ENCODE data around the gene EVL. TPM values are rescaled to one million over a fixed set of nuclear protein-coding genes. Genes with fewer than 3 reads are reported as not detected.
"Not testable (repeated sequence)": the region's sequence is repeated elsewhere in the genome, so short reads cannot be mapped to it uniquely, and the experiment has no call there.

The EVL gene
- total RNA-seq, 4 donors from 2014 or later: 42.6 to 94.6 (median 59.8) TPM

DNA sequence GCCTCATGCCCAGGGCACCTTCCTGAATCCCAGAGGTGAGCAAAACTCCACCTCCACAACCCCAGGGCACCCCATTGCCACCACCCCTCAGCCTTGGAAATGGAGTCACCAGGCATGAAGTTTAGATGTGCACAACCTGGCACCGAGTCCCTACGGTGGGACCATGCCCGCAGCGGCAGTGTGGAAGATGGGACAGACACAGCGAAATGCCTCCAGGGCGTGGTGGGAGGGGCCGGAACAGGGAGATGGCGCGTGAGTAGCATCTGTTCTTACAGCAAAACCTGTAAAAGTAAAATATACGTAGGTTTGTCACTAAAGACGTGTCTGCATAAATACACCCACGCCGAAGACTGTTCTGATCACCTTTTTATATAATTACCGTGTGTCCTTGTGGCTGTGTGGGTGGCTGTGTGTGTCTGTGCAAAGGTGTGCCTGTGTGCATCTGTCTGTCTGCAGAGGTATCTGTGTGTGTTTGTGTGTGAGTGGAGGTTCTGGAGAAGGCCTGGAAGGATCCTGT lies 111.6 kb downstream of the EVL start:
- no peak for DNase-seq (ENCODE audit: low spot score in 2 of 2)

DNA sequence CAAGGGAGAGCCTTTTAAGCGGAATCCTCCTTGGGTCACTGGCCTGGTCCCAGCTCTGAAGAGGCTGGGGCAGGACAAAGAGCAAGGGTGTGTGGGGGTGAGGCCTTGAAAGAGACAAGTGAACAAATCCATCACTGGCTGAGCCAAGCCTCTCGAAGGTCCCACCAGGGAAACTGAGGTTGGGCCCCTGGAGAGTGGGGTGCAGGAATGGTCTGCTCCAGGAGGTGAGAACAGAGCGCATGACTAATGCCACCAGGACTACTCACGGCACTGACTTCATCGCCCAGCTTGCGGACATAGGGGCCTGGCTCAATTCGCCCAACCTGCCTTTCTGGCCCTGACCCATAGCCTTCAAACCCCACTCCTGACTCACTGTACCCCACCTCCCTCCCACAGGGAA lies 113.5 kb downstream of the EVL start:
- Histone ChIP-seq H3K4me3 (no peak overlapping the region), H3K27ac (peak overlapping the region in 1 of 4 donors; percentile 17), H3K27me3 (no peaks in the 10 kb centered on the region), H3K36me3 (no peaks in the 10 kb centered on the region), H3K4me1 (peaks cover 0 to 3% (median 0%) of the 10 kb centered on the region in 4 donors), H3K9me3 (no peaks in the 10 kb centered on the region)
- DNase-seq (ENCODE audit: low spot score in 2 of 2): no peak
- WGBS, 2 donors: 87 to 92% methylated on average over 7 of the region's 7 CpGs
- TF ChIP-seq, protein P1, sequence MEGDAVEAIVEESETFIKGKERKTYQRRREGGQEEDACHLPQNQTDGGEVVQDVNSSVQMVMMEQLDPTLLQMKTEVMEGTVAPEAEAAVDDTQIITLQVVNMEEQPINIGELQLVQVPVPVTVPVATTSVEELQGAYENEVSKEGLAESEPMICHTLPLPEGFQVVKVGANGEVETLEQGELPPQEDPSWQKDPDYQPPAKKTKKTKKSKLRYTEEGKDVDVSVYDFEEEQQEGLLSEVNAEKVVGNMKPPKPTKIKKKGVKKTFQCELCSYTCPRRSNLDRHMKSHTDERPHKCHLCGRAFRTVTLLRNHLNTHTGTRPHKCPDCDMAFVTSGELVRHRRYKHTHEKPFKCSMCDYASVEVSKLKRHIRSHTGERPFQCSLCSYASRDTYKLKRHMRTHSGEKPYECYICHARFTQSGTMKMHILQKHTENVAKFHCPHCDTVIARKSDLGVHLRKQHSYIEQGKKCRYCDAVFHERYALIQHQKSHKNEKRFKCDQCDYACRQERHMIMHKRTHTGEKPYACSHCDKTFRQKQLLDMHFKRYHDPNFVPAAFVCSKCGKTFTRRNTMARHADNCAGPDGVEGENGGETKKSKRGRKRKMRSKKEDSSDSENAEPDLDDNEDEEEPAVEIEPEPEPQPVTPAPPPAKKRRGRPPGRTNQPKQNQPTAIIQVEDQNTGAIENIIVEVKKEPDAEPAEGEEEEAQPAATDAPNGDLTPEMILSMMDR (IDR thresholded peaks at IDR 0.05): no peak
- no peak for TF ChIP-seq EP300 (IDR thresholded peaks at IDR 0.05)
- no peak for TF ChIP-seq POLR2A (IDR thresholded peaks at IDR 0.05)

More for the DNA sequence above, 111.6 kb downstream of the EVL start:
- Histone ChIP-seq H3K4me1 (no peaks in the 10 kb centered on the region), H3K27ac (no peak overlapping the region), H3K36me3 (peaks cover 0 to 3% (median 0%) of the 10 kb centered on the region in 3 donors), H3K27me3 (no peaks in the 10 kb centered on the region), H3K9me3 (no peaks in the 10 kb centered on the region), H3K4me3 (no peak overlapping the region)
- no peak for TF ChIP-seq POLR2A (IDR thresholded peaks at IDR 0.05)
- no peak for TF ChIP-seq EP300 (IDR thresholded peaks at IDR 0.05)
- TF ChIP-seq, protein P1 (IDR thresholded peaks at IDR 0.05): no peak
- WGBS, 2 donors: 92 to 93% methylated on average over 14 of the region's 14 CpGs

DNA sequence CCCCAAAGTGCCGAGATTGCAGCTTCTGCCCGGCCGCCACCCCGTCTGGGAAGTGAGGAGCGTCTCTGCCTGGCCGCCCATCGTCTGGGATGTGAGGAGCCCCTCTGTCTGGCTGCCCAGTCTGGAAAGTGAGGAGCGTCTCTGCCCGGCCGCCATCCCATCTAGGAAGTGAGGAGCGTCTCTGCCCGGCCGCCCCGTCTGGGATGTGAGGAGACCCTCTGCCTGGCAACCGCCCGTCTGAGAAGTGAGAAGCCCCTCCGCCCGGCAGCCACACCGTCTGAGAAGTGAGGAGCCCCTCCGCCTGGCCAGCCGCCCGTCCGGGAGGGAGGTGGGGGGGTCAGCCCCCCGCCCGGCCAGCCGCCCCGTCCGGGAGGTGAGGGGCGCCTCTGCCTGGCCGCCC lies 115.4 kb downstream of the EVL start:
- not testable (repeated sequence) for DNase-seq (ENCODE audit: low spot score in 2 of 2); H3K4me1 ChIP-seq
- WGBS, 2 donors: 98% methylated on average over 9 to 16 of the region's 30 CpGs

DNA sequence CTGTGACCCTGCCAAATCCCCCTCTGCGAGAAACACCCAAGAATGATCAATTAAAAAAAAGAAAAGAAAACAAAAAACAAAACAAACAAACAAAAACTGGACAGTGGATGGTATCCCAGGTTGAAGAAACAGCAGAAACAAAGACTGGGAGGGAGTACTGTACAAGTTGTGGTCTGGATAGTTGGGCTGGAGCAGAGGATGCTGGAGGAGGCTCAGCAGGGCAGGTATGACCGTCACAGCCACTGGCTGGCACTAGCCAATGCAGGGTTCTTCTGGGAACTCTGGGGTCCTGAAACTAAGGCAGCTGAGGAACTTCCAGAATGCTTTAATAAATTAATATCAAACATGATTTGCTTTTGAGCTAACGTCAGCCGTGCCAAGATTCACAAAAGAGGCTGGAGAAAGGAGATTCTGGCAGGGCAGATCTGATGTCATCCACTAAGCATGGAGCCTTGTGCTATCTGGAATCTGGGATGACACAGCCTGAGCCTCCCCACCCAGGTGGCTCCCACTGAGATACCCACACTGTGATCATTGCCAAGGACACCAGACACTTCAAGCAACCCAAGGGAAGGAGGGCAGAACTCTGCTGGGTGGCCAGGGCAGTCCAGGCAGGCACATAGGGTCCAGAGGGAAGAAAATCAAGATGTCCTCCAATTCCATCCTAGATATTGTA lies 116.8 kb downstream of the EVL start:
- H3K27ac ChIP-seq; H3K27me3 ChIP-seq; H3K4me1 ChIP-seq; H3K36me3 ChIP-seq; H3K9me3 ChIP-seq; H3K4me3 ChIP-seq; DNase-seq (ENCODE audit: low spot score in 2 of 2): not testable (repeated sequence)
- 58 to 83% methylated on average over 2 to 4 of the region's 4 CpGs for WGBS, 2 donors

More for the DNA sequence above, 115.4 kb downstream of the EVL start:
- H3K27me3 ChIP-seq, H3K4me3 ChIP-seq, H3K36me3 ChIP-seq, H3K9me3 ChIP-seq, H3K27ac ChIP-seq: not testable (repeated sequence)

DNA sequence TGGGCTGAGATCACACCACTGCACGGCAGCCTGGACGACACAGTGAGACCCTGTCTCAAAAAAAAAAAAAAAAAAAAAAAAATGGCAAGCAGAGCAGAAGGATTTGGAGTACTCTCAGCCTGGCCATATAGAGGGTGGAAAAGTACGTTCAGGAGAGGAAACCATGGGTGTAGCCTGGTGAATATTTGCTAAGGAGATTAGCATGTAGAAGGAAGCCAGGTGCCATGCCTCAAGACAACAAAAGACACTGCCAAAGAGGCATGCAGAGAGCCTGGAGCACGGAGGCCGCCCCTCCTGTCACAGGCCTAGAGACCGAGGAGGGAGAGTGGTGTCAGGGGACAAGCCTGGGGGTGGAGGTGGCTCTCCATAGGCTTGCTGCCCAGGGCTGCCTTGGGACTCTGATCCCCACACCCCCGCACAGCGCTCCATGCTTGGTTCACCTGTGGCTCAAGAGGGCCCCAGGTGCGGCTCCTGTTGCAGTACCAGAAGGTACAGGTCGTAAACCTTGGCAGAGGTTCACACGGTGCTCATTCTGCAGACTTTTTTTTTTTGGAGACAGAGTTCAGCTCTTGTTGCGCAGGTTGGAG lies 122.1 kb downstream of the EVL start:
- no peak overlapping the region for H3K27ac ChIP-seq
- no peak for TF ChIP-seq EP300 (IDR thresholded peaks at IDR 0.05)
- TF ChIP-seq POLR2A (IDR thresholded peaks at IDR 0.05): no peak
- TF ChIP-seq, protein P1 (IDR thresholded peaks at IDR 0.05): no peak

DNA sequence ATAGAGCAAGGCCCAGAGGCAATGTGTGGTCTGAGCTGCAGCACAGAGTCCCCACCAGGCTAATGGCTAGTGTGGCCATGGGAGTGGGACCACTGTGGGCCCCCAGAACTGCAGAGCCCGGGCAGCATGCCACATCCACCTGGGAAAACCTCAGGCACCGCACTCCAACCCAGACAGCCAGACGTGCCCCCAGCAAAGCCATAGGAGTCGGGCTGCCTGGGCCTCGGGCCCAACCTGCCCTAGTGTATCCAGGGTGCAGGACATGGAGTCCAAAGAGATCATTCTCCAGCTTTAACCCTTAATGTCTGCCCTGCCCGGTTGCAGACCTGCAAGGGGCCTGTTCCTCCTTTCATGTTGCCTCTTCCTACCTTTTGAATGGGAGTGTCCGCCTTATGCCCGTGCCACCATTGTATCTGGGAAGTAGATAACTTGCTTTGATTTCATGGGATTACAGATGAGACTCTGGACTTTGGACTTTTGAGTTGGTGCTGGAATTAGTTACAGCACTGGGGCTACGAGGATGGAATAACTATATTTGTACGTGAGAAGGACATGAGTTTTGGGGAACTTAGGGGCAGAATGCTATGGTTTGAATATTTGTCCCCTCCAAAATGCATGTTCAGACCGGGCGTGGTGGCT lies 123.3 kb downstream of the EVL start:
- H3K9me3 ChIP-seq: no peaks in the 10 kb centered on the region
- no peak overlapping the region for H3K4me3 ChIP-seq
- no peak for DNase-seq (ENCODE audit: low spot score in 2 of 2)
- TF ChIP-seq EP300 (IDR thresholded peaks at IDR 0.05) (no peak), POLR2A (IDR thresholded peaks at IDR 0.05) (no peak)
- TF ChIP-seq, protein P1 (IDR thresholded peaks at IDR 0.05): no peak
- no peak overlapping the region for H3K27ac ChIP-seq
- no peaks in the 10 kb centered on the region for H3K36me3 ChIP-seq
- peaks cover 0 to 18% (median 7%) of the 10 kb centered on the region in 4 donors for H3K4me1 ChIP-seq
- no peaks in the 10 kb centered on the region for H3K27me3 ChIP-seq
- 85 to 89% methylated on average over 7 to 12 of the region's 12 CpGs for whole genome bisulfite sequencing, 2 donors

More for the DNA sequence above, 122.1 kb downstream of the EVL start:
- Histone ChIP-seq H3K9me3 (no peaks in the 10 kb centered on the region), H3K36me3 (no peaks in the 10 kb centered on the region), H3K4me3 (no peak overlapping the region), H3K4me1 (peaks cover 0 to 9% (median 4%) of the 10 kb centered on the region in 4 donors), H3K27me3 (no peaks in the 10 kb centered on the region)
- no peak for DNase-seq (ENCODE audit: low spot score in 2 of 2)
- 84 to 89% methylated on average over 12 of the region's 12 CpGs for WGBS, 2 donors
